Measurements from ENCODE around the gene GEMIN7. TPM values are rescaled to one million over a fixed set of nuclear protein-coding genes. Genes with fewer than 3 reads are reported as not detected.

GEMIN7 gene
- total RNA-seq, 2 experiments from 2014 or later, result 35.4 to 35.5 TPM

DNA sequence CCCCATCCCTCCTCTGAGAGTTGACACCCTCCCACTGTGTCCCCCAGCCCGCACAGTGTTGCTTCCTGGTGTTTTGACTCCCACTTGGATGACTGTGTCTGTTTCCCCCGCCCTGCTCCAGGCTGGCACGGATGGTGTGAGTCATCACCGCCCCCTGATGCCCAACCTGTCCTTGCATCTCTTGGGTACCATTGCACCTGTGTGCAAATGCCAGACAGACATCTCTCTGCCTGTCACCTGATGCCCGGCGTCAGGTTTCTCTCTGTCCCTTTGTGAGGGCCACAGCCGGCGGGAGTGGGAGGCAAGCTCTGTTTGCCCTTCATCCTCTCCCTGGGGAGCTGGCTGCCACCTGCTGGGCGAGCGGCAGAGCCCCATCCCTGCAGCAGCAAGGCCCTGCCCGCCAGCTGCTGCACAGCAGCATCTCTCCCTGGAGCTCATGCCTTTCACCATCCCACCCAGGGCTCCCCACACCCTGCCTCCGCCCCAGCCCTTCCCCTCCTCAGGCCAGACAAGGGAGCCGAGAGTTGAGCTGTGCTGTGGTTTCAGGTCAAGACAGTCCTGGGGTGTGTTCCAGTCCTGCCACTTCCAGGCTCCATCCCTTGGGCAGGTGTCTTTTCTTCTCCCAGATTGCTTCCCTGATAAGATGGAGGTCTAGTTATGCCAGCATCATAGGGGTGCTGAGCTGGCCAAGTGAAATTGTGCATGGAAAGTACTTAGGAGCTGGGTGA is 52.0 kb downstream of the GEMIN7 start:
- Mint-ChIP-seq H3K27ac (no peak overlapping the region), H3K9me3 (ENCODE audit: low read depth) (no peaks in the 10 kb centered on the region), H3K27me3 (no peaks in the 10 kb centered on the region), H3K4me1 (peaks cover 13% of the 10 kb centered on the region), H3K36me3 (ENCODE audit: low read depth) (no peaks in the 10 kb centered on the region), H3K4me3 (no peak overlapping the region)
- ChIA-PET CTCF (interaction anchor here (1.2 to 1.5 kb wide), 2 partner anchors 12 to 39 kb away, joined by 3 to 4 read pairs; partner anchors contain the start of gene PPP1R37), POLR2A (interaction anchor here (0.6 kb wide), 2 partner anchors 88 to 143 kb away, joined by 3 read pairs; no protein-coding TSS in a partner anchor)
- intact Hi-C loops (cut with DNase I, micrococcal nuclease), result no loop called here
- ATAC-seq (peak; percentile 37), DNase-seq (peak; percentile 39)

DNA sequence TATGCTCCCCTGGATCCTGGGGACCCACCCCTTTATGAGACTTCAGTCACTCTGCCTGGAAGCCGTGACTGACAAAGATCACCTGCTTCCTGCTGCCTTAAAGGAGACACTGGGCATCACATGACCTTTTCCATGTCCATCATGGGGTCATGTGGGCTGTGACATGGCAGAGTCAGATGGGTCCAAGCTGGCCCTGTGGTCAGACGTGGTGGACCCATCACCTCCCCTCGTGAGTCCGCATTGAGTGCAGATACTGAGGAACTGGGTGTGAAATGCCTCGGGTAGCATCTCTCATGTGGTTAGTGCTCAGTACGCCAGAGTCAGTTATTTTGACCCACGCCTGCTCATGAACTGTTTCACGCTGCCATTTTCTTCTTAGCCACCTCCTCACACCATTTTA is 54.6 kb downstream of the GEMIN7 start:
- H3K36me3 Mint-ChIP-seq (ENCODE audit: low read depth), result no peaks in the 10 kb centered on the region
- ATAC-seq (no peak), DNase-seq (no peak)
- H3K9me3 Mint-ChIP-seq (ENCODE audit: low read depth), result no peaks in the 10 kb centered on the region
- H3K4me1 Mint-ChIP-seq, result peaks cover 10% of the 10 kb centered on the region
- intact Hi-C loops (cut with DNase I, micrococcal nuclease), result no loop called here
- no peak overlapping the region for H3K4me3 Mint-ChIP-seq
- ChIA-PET CTCF (interaction anchor here (1.5 kb wide), 1 partner anchor 10 kb away, joined by 3 read pairs; no protein-coding TSS in a partner anchor), POLR2A (no interaction called here)
- no peaks in the 10 kb centered on the region for H3K27me3 Mint-ChIP-seq
- no peak overlapping the region for H3K27ac Mint-ChIP-seq

DNA sequence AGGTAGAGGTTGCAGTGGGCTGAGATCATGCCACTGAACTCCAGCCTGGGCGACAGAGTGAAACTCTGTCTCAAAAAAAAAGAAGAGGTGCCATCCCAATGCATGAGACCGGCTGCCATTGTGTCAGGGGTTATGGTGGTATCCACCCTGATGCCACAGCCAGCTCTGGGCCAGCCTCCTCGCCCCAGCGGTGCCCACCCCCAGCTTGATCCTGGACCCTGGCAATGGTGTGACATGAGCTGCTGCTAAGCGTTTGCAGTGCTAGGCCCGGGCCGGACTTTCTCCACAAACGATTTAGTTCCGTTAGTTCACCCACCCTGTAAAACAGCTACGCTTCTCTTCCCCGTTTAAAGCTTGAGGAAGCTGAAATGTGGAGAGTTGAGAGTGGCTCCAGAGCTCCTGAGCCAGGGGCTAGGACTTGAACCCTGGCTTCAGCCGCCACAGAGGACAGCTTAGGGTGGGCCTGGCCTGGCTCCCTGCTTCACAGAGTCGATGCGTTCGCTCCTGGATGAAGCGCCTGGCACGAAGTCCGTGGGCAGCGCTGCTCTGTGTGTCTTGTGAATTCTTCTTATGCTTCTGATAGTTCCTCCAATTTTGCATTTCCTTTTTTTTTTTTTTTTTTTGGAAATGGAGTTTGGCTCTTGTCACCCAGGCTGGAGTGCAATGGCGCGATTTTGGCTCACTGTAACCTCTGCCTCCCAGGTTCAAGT is 56.3 kb downstream of the GEMIN7 start:
- ChIA-PET CTCF (no interaction called here), POLR2A (no interaction called here)
- no peak for ATAC-seq
- Mint-ChIP-seq H3K4me3 (no peak overlapping the region), H3K36me3 (ENCODE audit: low read depth) (no peaks in the 10 kb centered on the region), H3K27ac (no peak overlapping the region), H3K27me3 (no peaks in the 10 kb centered on the region), H3K9me3 (ENCODE audit: low read depth) (no peaks in the 10 kb centered on the region), H3K4me1 (peaks cover 10% of the 10 kb centered on the region)
- intact Hi-C loops (cut with DNase I, micrococcal nuclease), result no loop called here
- DNase-seq, result no peak

DNA sequence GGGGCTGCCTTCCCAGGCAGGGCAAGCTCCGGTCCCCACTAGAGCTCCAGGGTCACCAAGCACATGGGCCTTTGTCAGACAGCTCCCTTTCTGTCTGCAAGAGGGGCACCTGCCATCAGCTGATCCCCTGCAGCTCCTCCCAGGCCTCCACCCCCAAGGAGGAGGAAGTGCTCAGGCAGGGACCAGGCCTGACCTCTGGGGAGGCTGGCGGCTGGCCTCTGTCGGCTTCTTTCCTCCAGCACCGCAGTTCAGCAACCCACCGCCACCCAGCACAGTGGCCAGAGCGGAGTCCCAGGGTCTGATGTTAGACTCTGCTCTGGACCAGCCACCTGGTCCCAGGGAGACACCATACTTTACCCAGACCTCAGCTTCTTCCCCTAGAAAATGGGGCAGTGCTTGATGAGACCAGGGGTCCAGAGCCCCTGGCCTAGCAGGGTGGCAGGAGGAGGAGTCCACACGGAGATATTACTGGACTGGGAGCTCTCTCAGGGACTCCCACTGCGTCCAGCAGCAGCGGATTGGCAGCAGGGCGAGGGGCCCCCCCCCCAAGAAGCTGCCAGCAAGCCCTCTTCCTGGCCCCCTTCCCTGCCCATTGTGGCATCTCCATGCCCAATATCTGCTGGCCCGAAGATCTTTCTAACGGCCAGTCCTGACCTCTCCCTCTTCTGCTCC is 57.6 kb downstream of the GEMIN7 start:
- H3K36me3 Mint-ChIP-seq (ENCODE audit: low read depth), result no peaks in the 10 kb centered on the region
- intact Hi-C loops (cut with DNase I, micrococcal nuclease), result no loop called here
- H3K27ac Mint-ChIP-seq, result no peak overlapping the region
- ATAC-seq (no peak), DNase-seq (no peak)
- CTCF ChIA-PET, result interaction anchor here (1.1 kb wide), 1 partner anchor 23 kb away, joined by 3 read pairs; no protein-coding TSS in a partner anchor
- no peak overlapping the region for H3K4me3 Mint-ChIP-seq
- H3K9me3 Mint-ChIP-seq (ENCODE audit: low read depth), result no peaks in the 10 kb centered on the region
- no peaks in the 10 kb centered on the region for H3K27me3 Mint-ChIP-seq
- POLR2A ChIA-PET, result interaction anchor here (0.6 kb wide), 1 partner anchor 93 kb away, joined by 6 read pairs; no protein-coding TSS in a partner anchor
- peaks cover 1% of the 10 kb centered on the region for H3K4me1 Mint-ChIP-seq

DNA sequence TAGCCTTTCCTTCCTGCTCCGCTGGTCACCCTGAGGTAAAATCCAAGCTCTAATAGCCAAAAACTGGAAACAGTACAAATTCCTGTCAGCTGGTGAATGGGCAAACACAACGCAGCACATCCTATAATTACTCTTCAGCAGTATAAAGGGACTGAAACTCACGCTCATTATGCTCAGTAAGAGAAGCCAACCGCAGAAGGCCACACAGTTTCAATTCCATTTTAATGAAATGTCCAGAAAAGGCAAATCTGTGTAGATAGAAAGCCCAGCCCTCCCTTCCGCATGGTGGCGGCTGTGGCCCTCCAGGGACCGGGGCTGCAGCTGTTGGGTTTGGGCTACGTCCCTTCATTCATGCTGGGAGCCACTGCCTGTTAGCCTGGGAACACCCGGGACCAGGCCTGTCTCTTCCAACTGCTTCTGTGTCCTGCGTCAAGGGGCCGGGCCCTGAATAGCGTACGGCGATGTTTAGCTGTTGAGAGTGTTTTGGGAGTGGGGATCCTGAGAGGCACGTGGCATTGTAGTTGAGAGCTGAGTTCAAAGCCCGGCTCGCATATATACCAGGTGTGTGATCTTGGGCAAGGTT is 58.2 kb downstream of the GEMIN7 start:
- DNase-seq, result no peak

DNA sequence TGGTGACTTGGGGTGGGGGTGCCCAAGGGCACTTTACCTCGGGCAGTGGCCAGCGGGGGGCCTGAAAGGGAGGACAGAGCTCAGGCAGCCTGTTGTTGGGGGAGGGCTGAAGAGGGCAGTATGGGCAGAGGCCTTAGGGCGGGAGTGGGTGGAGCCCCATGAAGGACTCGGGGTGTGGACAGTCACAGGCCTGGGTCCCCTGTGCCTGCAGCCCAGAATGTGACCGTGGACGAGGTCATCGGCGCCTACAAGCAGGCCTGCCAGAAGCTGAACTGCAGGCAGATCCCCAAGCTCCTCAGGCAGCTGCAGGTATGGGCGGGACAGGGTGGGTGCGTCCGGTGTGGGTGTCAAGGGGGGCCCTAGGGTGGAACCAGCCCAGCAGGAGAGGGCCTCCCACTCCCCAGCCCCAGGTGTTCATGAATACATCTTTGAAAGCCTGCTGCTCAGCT is 59.3 kb downstream of the GEMIN7 start:
- Mint-ChIP-seq H3K4me3 (no peak overlapping the region), H3K36me3 (ENCODE audit: low read depth) (peaks cover 8% of the 10 kb centered on the region), H3K27ac (peak overlapping the region; percentile 23), H3K27me3 (no peaks in the 10 kb centered on the region), H3K9me3 (ENCODE audit: low read depth) (no peaks in the 10 kb centered on the region), H3K4me1 (no peaks in the 10 kb centered on the region)
- ATAC-seq (no peak), DNase-seq (no peak)
- intact Hi-C loops (cut with DNase I, micrococcal nuclease), result no loop called here
- POLR2A ChIA-PET, result no interaction called here
- CTCF ChIA-PET, result interaction anchor here (0.6 kb wide), 1 partner anchor 26 kb away, joined by 4 read pairs; no protein-coding TSS in a partner anchor

More for the DNA sequence above, 58.2 kb downstream of the GEMIN7 start:
- no peak overlapping the region for H3K27ac Mint-ChIP-seq
- H3K9me3 Mint-ChIP-seq (ENCODE audit: low read depth), result no peaks in the 10 kb centered on the region
- H3K4me3 Mint-ChIP-seq, result no peak overlapping the region
- no peaks in the 10 kb centered on the region for H3K27me3 Mint-ChIP-seq
- intact Hi-C loops (cut with DNase I, micrococcal nuclease), result no loop called here
- H3K4me1 Mint-ChIP-seq, result no peaks in the 10 kb centered on the region
- ChIA-PET CTCF (interaction anchor here (1.1 kb wide), 1 partner anchor 24 kb away, joined by 3 read pairs; no protein-coding TSS in a partner anchor), POLR2A (interaction anchor here (0.6 kb wide), 1 partner anchor 94 kb away, joined by 6 read pairs; no protein-coding TSS in a partner anchor)
- peaks cover under 1% of the 10 kb centered on the region for H3K36me3 Mint-ChIP-seq (ENCODE audit: low read depth)
- no peak for ATAC-seq

DNA sequence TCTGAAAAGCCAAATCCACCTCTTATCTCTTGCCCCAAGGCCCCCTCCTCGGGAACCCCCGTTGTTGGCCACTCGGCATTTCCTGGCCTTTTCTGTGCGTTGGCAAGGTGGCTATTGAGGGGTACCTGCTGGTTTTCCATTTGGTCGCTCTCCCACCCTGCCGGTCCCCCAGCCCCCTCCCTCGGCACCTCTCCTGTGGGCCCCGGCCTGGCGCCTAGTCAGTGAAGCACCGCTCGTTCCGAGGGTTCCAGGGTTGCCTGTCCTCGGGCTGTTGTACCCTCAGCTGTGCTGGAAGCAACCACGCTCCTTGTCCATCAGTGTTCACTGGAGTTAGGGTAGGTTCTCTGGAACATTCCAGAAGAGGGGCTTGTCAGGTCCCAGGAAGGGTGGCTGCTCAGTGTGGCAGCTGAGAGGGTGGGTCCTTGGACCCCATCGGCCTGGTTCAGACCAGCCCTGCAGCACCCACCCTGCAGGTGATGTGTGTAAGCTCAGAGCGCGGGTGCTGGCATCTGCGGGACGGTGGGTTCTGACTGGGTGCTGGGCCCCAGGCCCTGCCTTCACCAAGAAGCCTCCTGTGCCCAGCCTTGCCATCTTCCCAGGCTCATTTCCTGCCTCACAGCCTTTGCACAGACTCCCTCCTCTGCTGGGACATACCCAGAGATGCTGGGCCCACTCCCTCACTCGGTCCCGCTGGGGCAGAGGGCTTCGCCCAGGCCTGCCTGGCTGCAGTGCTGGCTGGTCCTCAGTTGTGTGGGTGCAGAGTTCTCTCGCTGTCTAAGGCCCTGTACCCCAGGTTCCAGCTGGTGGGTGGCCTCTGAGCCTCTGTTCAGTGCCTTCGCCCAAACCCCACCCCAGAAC is 60.5 kb downstream of the GEMIN7 start:
- peaks cover 9% of the 10 kb centered on the region for H3K36me3 Mint-ChIP-seq (ENCODE audit: low read depth)
- ChIA-PET POLR2A (no interaction called here), CTCF (no interaction called here)

DNA sequence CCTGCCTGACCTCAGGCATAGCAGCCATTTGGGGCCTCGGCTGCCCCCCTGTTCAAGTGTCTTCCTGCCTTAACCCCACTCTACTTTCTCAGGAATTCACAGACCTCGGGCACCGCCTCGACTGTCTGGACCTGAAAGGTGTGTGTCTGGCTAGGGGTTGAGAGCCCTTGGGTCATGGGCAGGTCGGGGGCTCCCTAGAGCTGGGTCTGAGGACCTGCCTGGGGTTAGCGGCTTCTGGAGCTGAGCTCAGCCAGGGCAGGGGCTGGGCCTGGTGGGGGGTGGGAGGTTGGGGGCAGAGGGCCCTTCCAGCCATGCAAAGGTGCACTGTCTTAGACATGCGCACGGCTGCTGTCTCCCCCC is 61.1 kb downstream of the GEMIN7 start:
- Mint-ChIP-seq H3K4me3 (no peak overlapping the region), H3K36me3 (ENCODE audit: low read depth) (peaks cover 9% of the 10 kb centered on the region), H3K27me3 (no peaks in the 10 kb centered on the region), H3K27ac (no peak overlapping the region), H3K4me1 (no peaks in the 10 kb centered on the region), H3K9me3 (ENCODE audit: low read depth) (no peaks in the 10 kb centered on the region)
- intact Hi-C loops (cut with DNase I, micrococcal nuclease), result no loop called here
- ATAC-seq, result no peak
- CTCF ChIA-PET, result no interaction called here
- no peak for DNase-seq
- POLR2A ChIA-PET, result no interaction called here

More for the DNA sequence above, 60.5 kb downstream of the GEMIN7 start:
- Mint-ChIP-seq H3K27me3 (no peaks in the 10 kb centered on the region), H3K4me3 (no peak overlapping the region), H3K9me3 (ENCODE audit: low read depth) (no peaks in the 10 kb centered on the region), H3K4me1 (no peaks in the 10 kb centered on the region), H3K27ac (no peak overlapping the region)
- DNase-seq (no peak), ATAC-seq (no peak)
- intact Hi-C loops (cut with DNase I, micrococcal nuclease), result no loop called here

DNA sequence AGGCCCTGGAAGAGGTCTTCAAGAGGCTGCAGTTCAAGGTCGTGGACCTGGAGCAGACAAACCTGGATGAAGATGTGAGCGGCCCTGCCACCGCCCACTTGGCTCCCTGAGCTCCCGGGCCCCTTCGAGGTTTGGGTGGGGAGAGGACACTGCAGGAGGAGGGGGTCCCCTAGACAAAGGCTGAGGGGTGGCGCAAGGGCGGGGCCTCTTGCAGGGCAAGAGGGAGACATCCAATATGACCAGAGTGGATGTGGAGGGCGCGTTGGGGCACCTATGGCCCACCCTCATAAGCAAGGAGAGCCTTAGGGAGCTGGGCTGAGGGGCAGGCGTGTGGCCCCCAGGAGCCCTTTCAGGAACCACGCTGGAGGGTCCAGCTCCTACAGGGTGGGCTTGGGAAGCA is 61.5 kb downstream of the GEMIN7 start:
- POLR2A ChIA-PET, result no interaction called here
- DNase-seq, result no peak
- peaks cover 9% of the 10 kb centered on the region for H3K36me3 Mint-ChIP-seq (ENCODE audit: low read depth)
- CTCF ChIA-PET, result no interaction called here
- H3K4me3 Mint-ChIP-seq, result no peak overlapping the region
- no peaks in the 10 kb centered on the region for H3K9me3 Mint-ChIP-seq (ENCODE audit: low read depth)
- intact Hi-C loops (cut with DNase I, micrococcal nuclease), result no loop called here
- ATAC-seq, result no peak
- H3K4me1 Mint-ChIP-seq, result no peaks in the 10 kb centered on the region
- H3K27me3 Mint-ChIP-seq, result no peaks in the 10 kb centered on the region
- no peak overlapping the region for H3K27ac Mint-ChIP-seq
